Adrenal gland (tissue), 12 donors: ENCODE measurements around the gene CDIPT. TPM values are rescaled to one million over a fixed set of nuclear protein-coding genes. Genes with fewer than 3 reads are reported as not detected.

ENCODE experiments used
- DNase-seq, 7 donors: peaks; one replicate each; pipeline ENCODE4 v3.0.0-alpha.2; 2019 to 2020
- H3K27ac ChIP-seq, 5 donors: fragments of 200-600 bp; sonication (generic) in 4 of 5; 1 replicate in 3 of 5; 2 replicates in 2 of 5; pipeline versions ENCODE4 v1.5.1 to v1.8.0; 2016 to 2020; ENCODE audit warnings: mild to moderate bottlenecking in 1 of 5
- H3K27me3 ChIP-seq: fragments of 200-600 bp; 2 replicates; pipeline ENCODE4 v1.8.0; 2021
- H3K36me3 ChIP-seq, 2 donors: fragments of 200-600 bp; replicated peaks in 1 of 2; 1 replicate in 1 of 2; 2 replicates in 1 of 2; pipeline versions ENCODE4 v1.5.1 to v1.8.0; 2018 to 2022
- H3K4me1 ChIP-seq, 2 donors: fragments of 200-600 bp; replicated peaks in 1 of 2; 1 replicate in 1 of 2; 2 replicates in 1 of 2; pipeline versions ENCODE4 v1.5.1 to v1.8.0; 2018 to 2021
- H3K4me3 ChIP-seq, 4 donors: fragments of 200-600 bp; sonication (generic) in 3 of 4; one replicate each; pipeline ENCODE4 v1.5.1; 2016 to 2018
- H3K9me3 ChIP-seq, 3 donors: fragments of 200-600 bp; sonication (generic) in 1 of 3; replicated peaks in 1 of 3; 1 replicate in 2 of 3; 2 replicates in 1 of 3; pipeline versions ENCODE4 v1.5.1 to v1.8.0; 2016 to 2021
- CTCF ChIP-seq, 6 experiments: fragments of 450-650 bp in 4 of 6; fragments of 200-600 bp in 2 of 6; sonication (generic) in 1 of 6; IDR thresholded peaks; 1 replicate in 5 of 6; 2 replicates in 1 of 6; pipeline versions ENCODE4 v1.5.1 to v1.8.0; 2016 to 2021; ENCODE audit warnings: antibody characterized with exemption in 6 of 6, mild to moderate bottlenecking in 2 of 6, moderate library complexity in 1 of 6
- POLR2A ChIP-seq, 2 donors: fragments of 450-650 bp; IDR thresholded peaks; one replicate each; pipeline ENCODE4 v1.6.1; 2017; ENCODE audit warnings: antibody characterized with exemption in 2 of 2, mild to moderate bottlenecking in 2 of 2, moderate library complexity in 1 of 2
- WGBS, 4 donors: extraction: QIAGEN DNeasy Blood & Tissue Kit in 2 of 4; methylation state at CpG; one replicate each; pipeline versions ENCODE4 v1.1.5 to v1.1.7; 2013 to 2017; 5-methylcytosine and 5-hydroxymethylcytosine counted together
- intact Hi-C, 2 donors: fragments of 100-400 bp; cut with DNase I; formaldehyde crosslinking; loops; one replicate each; pipeline versions ENCODE4 v1.14.1 to v1.15.0; 2022 to 2023
- polyA plus RNA-seq, 3 donors: library from polyadenylated mRNA; stranded (reverse); fragments of 200-250 nt in 2 of 3; fragments of 350-450 nt in 1 of 3; fragmentation: Illumina TruSeq in 1 of 3; extraction: RNeasy Lipid Tissue Mini Kit (QIAGEN cat#74804) in 1 of 3; gene quantifications; one replicate each; pipeline ENCODE4 v1.2.3, GENCODE V29; 2013 to 2014
- total RNA-seq, 9 donors: library from RNA; depleted of rRNA in 4 of 9; stranded (reverse); fragments of >200 nt in 4 of 9; fragments of 120-200 nt in 1 of 9; fragmentation: NEBNext Ultra II Directional in 1 of 9; extraction: Animal tissue kit (Norgen Biotek cat#: 25700) in 1 of 9; gene quantifications; one replicate each; pipeline versions ENCODE4 v1.1.0 to v1.2.4, GENCODE V29; 2013 to 2023
- donor health status: healthy with polysubstance abuse.
- donor health status: Bipolar disorder and iron deficiency.
- donor health status: DM: yes; HTN: yes; CAD: no.
- donor health status: DM: no; HTN: no; CAD: no.
- donor health status: DM: no; HTN: no; CAD: no.
- donor health status: DM: yes; HTN: yes; CAD: no.

CDIPT gene
- total and polyA plus RNA-seq, 12 donors = 44.9 to 203 (median 127) TPM

DNA sequence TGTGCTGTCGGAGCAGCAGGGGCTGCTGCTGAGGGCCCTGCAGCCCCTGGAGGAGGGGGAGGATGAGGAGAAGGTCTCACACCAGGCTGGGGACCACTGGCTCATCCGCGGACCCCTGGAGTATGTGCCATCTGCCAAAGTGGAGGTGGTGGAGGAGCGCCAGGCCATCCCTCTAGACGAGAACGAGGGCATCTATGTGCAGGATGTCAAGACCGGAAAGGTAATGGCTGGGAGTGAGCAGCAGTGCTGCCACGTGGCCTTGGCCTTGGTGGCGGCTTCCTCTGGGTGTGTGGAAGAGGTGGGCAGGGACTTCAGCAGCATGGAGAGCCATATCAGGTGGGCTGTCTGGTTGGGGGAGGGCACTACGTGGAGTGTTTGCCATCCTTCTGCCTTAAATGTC is 22.8 kb downstream of the CDIPT start:
- Histone ChIP-seq H3K36me3 (peaks cover 0 to 98% of the 10 kb centered on the region in 2 donors), H3K27ac (peak overlapping the region in 4 of 5 donors; percentile 67 to 87 (median 75))
- peak in 4 of 7 donors; percentile 24 to 54 (median 36) for DNase-seq

GRCh38 chr16:29839822-29840221 is 23.2 kb downstream of the CDIPT start:
- no peaks in the 10 kb centered on the region for H3K9me3 ChIP-seq
- H3K36me3 ChIP-seq = peaks cover 0 to 98% of the 10 kb centered on the region in 2 donors
- peak overlapping the region; percentile 59 to 87 (median 69) for H3K27ac ChIP-seq
- H3K4me3 ChIP-seq = no peak overlapping the region
- 37 to 52% (median 40%) methylated on average over 2 to 6 of the region's 6 CpGs for WGBS, 4 donors
- DNase-seq = peak; percentile 74 to 93 (median 87)
- intact Hi-C loops = no loop called here
- TF ChIP-seq CTCF (IDR thresholded peaks at IDR 0.05) (no peak), POLR2A (IDR thresholded peaks at IDR 0.05) (peak in 1 of 2 donors; percentile 16)
- H3K27me3 ChIP-seq = no peaks in the 10 kb centered on the region
- H3K4me1 ChIP-seq = peaks cover 12 to 22% of the 10 kb centered on the region in 2 donors

More for the DNA sequence above, 22.8 kb downstream of the CDIPT start:
- Histone ChIP-seq H3K4me1 (peaks cover 14 to 22% of the 10 kb centered on the region in 2 donors), H3K27me3 (no peaks in the 10 kb centered on the region), H3K4me3 (no peak overlapping the region), H3K9me3 (no peaks in the 10 kb centered on the region)
- 52 to 64% (median 58%) methylated on average over 8 to 10 of the region's 10 CpGs for WGBS, 4 donors
- no peak for TF ChIP-seq POLR2A (IDR thresholded peaks at IDR 0.05)
- TF ChIP-seq CTCF (IDR thresholded peaks at IDR 0.05) = no peak
- intact Hi-C loops = no loop called here

DNA sequence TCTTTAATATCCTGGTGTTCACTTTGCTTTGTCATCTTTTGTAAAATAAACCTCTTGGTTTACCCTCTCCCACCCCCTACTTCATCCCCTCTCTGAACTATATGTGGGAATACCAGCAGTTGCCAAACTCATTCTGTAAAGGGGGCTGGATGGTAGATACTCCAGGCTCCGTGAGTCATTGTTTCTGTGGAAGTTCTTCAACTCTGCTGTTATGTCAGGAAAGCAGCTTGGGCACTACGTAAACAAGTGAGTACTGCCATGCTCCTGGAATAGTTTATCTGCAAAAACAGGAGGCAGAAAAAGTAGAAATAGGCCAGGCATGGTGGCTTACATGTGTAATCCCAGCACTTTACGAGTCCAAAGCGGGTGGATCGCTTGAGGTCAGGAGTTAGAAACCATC is 25.2 kb downstream of the CDIPT start:
- DNase-seq = no peak
- H3K36me3 ChIP-seq = peaks cover 0 to 100% of the 10 kb centered on the region in 2 donors
- intact Hi-C loops = no loop called here
- H3K27ac ChIP-seq = peak overlapping the region in 3 of 5 donors; percentile 23 to 81 (median 36)
- H3K27me3 ChIP-seq = no peaks in the 10 kb centered on the region
- 85 to 91% (median 88%) methylated on average over 5 of the region's 5 CpGs for WGBS, 4 donors
- no peak overlapping the region for H3K4me3 ChIP-seq
- H3K9me3 ChIP-seq = no peaks in the 10 kb centered on the region
- peaks cover 12 to 17% of the 10 kb centered on the region in 2 donors for H3K4me1 ChIP-seq
- no peak for TF ChIP-seq CTCF (IDR thresholded peaks at IDR 0.05)
- no peak for TF ChIP-seq POLR2A (IDR thresholded peaks at IDR 0.05)

DNA sequence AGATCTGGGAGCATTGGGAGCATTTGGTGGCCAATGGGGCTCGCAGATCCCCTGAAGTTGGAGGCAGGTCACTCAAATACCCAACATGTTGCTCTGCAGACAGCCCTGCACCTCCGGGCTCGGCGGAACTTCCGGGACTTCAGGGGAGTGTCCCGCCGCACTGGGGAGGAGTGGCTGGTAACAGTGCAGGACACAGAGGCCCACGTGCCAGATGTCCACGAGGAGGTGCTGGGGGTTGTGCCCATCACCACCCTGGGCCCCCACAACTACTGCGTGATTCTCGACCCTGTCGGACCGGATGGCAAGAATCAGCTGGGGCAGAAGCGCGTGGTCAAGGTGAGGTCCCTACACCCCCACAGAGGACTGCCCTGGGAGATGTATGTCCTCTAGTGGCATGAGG is 26.4 kb downstream of the CDIPT start:
- no peak for DNase-seq
- Histone ChIP-seq H3K4me1 (peaks cover 12 to 19% of the 10 kb centered on the region in 2 donors), H3K27me3 (no peaks in the 10 kb centered on the region), H3K9me3 (no peaks in the 10 kb centered on the region), H3K36me3 (peaks cover 0 to 100% of the 10 kb centered on the region in 2 donors), H3K4me3 (no peak overlapping the region), H3K27ac (peak overlapping the region in 1 of 5 donors; percentile 81)
- no peak for TF ChIP-seq POLR2A (IDR thresholded peaks at IDR 0.05)
- TF ChIP-seq CTCF (IDR thresholded peaks at IDR 0.05) = no peak
- intact Hi-C loops = no loop called here
- 69 to 86% (median 82%) methylated on average over 1 to 15 of the region's 15 CpGs for WGBS, 4 donors
